Stimulated activated naive CD4-positive, alpha-beta T cell treated with Interleukin-2 at 50 U/mL for 16 hours (primary cell): ENCODE results near the gene EXOSC5.
"Not testable (repeated sequence)": the region's sequence is repeated elsewhere in the genome, so short reads cannot be mapped to it uniquely, and the experiment has no call there.

Experiments used
- DNase-seq: peaks from one replicate; lab custom pipeline; 2025; lab: John Stamatoyannopoulos, UW

Gene EXOSC5

DNA sequence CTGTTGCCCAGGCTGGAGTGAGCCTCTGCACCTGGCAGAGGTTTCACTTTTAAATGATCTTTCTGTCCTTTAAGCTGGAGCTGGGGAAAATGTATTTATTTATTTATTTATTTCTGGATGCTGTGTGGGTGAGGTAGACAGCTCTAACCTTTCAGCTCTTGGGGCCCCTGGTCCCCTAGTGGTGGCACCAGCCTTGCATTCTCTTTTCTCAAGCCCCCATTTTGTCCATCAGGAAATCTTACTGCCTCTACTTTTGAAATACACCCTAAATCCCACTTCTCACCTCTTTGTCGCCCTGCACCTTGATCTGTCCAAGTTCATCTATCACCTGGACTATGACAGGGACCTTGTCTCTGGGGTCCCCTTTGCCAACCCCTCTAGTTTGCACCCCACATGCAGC, 31.1 kb downstream of the EXOSC5 start:
- DNase-seq, result no peak

DNA sequence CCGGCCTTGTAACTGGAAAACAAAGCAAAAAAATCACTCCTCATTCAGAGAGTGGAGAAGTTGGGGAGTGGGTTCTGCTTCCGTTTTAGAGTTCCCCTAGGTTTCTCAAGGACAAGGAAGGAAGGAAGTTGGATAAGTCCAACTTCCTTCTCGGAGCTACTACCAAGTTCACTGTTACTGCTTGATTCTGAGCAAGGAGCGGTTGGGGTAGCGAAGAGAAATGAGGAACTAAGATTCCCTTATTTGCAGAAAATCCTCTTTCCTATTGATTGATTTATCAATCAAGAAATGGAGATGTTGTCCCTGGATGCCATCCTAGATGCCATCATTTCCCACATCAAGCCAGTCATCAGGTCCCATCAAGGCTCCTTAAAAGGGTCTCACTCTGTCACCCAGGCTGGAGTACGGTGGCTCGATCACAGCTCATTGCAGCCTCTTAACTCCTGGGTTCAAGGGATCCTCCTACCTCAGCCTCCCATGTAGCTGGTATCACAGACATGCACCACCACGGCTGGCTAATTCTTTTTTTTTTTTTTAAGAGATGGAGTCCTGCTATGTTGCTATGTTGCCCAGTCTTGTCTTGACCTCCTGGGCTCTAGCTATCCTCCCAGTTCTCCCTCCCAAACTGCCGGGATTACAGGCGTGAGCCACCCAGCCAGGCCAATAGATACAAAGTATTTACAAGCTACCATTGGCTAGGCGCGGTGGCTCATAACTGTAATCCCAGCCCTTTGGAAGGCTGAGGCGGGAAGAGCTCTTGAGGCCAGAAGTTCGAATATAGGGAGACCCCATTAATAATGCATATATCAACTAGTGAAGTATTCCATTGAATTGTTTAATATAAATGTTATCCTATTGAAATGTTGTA, 32.4 kb downstream of the EXOSC5 start:
- DNase-seq, result no peak

DNA sequence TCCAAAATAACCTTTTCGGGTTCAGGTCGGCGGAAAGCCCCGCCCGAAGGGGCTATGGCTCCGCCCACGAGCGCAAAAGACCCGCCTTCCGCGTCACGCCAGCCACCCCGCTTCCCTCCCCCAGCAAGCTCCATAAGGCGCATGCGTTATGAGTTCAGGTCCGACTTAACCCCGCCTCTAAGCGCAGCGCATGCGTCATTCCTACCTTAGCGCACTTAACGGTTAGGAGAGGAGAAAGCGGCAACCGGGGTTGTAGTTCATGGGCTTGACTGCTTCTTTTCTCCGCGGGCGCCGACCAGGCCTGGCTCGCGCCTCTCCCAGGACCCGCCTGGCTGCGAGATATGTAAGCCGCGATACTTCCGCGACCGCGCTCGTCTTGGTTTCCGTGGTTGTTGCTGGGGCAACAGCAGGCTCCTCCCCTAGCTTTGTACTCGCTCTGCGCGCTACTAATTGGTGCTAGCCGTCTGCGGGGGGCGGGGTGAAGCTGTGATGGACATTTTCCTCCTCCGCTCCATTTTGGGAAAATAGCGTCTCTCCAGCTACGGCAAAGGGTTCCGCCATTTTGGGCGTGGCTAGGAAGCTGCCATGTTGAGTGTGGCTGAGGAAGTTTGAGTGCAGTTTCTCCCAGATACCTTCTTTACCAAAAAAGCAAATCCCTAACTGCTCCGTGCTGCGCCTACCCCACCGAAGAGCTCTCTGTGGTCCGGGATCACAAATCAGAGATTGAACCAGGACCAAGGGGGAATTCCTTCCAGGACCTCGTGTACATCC, 33.2 kb downstream of the EXOSC5 start, which contains the start of gene B9D2:
B9D2 (minus strand) TSS at position 397 of the 771 bp plus-strand sequence. CDS start 630 bp downstream, outside the sequence.
- peak; percentile 98 for DNase-seq

DNA sequence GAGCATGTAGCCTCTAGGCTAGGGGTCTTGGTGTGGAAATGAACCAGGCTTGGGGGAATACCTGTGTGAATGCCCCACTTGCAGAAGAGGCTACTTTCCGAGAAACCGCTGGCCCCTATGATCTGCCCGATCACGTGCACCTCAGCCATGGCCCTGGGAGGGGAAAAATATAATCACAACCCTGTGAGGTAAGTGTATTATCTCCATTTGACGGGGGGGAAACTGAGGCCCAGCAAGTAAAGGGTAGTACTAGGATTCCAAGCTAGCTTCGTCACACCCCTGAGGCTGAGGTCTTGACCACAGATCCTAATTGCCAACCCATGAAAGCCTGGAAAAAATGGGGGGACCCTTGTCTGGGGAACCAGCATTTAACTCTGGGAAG, 33.8 kb downstream of the EXOSC5 start:
- DNase-seq, result no peak

DNA sequence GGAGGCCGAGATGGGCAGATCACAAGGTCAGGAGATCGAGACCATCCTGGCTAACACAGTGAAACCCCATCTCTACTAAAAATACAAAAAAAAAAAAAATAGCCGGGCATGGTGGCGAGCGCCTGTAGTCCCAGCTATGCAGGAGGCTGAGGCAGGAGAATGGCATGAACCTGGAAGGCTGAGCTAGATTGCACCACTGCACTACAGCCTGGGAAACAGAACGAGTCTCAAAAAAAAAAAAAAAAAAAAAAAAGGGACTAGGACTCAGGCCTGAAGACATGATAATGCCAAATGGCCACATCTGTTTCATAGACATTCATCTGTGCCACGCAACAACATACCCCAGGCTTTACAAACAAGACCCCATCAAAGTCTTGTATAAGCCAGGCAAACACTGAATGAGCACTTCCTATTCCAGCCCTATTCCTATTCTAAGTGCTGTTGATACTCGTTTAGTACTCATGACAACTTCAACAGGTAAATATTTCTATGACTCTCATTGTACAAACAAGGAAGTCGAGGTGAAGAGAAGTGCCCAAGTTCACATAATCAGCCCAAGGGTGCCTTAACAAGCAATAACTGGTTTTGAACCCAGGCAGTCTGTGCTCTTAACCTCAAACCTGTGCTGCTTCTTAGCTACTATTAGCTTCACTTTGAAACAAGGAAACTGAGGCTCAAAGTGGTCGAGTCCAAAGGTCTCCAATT, 34.9 kb downstream of the EXOSC5 start:
- no peak for DNase-seq

DNA sequence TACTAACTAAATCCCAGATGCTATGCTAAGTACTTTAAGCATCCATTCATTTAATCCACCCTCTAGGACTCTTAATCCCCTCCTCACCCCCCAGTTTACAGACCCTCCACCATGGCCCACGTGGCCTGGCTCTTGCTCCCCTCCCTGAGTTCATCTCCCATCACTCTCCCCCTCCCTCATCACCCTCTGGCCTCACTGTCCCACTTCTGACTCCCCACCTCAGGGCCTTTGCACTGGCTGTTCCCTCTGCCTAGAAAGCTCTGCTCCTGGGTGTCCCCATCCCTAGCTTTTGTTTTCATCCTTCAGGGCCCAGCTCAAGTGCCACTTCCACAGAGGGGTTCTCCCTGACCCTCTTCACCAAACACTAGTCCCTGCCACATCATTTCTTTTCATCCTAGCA, 37.4 kb downstream of the EXOSC5 start:
- no peak for DNase-seq

DNA sequence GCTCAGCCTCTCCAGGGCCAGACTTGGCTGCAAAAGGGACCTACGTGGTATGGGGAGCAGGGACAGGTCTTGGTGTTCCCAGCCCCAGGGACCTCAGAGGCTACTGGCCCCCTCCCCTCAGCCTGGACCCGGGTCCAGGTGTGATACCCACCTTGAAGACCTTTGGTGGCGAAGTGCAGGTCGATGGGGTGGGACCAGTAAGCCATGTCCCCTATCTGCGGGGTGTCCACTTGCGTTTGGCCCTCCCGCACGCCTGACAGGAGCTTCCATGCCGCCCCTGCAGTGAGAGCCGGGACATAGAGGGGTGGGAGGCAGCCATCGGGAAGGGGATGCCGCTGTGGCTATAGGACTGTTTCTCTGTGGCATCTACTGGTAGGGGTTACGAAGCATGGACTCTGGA, 39.4 kb downstream of the EXOSC5 start:
- DNase-seq, result no peak

DNA sequence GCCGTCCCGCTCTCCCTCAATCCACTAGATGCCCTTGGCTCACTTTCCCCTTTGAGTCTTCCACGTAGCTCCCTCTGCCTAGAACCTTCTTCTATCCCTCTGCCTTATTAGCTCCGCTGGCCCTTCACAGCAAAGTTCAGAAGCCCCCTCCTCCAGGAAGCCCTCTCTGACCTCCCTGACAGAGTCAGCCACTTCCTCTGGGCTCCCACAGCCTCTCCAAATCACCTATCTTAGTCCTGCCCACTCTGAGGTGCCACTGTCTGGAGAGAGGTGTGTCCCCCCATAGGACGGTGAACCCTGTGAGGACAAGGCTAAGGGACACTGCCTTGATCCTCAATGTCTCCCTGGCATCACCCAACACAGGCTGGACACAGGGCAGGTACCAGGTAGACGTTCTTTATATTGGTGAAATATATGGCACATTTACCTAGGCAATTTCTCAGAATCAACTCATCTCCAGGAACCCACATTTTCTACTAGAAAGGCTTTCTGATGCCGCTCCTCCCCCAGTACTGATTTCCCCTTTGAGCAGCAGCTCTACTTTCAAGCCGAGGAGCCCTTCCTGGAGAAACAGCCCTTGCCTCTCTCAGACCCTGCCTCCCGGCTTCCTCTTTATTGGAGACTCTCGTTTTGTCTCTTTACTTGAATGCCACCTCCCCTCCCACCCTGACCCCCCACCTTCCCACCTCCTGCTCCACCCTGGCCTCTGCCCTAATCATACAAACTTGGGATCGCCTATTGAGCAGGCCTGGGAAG, 40.0 kb downstream of the EXOSC5 start:
- DNase-seq, result peak; percentile 26

DNA sequence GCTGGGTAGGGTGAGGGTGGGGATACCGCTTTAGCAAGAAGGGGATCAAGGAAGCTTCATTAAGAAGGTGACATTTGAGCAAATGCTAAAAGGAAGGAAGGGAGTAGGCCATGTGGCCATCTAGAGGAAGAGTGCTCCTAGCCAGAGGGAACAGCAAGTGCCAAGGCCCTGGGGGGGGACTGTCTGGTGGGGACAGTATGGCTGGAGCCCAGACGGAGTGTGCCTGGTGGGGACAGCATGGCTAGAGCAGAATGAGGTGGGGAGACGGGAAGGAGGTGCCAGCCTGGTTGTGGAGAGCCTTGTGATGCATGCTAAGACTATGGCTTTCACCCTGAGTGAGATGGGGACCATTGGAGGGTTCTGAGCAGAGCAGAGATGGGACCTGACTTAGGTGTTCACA, 41.4 kb downstream of the EXOSC5 start:
- no peak for DNase-seq

DNA sequence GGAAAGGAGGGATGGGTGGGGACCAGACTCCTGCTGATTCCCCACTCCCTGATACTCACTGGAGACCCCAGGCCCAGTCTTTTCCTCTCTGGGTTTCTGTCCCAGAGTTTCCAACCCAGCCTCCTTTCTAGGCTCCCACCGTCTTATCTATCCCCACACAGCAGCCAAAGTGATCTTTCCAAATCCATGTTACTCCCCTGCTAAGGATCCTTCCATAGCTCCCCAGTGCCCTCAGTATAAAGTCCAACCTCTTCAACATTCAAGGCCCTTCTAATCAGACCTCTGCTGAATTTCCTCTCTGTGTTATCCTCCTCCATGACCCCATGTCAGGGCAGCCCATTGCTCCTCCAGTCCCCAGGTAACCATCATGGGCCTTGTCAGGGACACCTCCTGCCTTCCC, 42.1 kb downstream of the EXOSC5 start:
- no peak for DNase-seq

DNA sequence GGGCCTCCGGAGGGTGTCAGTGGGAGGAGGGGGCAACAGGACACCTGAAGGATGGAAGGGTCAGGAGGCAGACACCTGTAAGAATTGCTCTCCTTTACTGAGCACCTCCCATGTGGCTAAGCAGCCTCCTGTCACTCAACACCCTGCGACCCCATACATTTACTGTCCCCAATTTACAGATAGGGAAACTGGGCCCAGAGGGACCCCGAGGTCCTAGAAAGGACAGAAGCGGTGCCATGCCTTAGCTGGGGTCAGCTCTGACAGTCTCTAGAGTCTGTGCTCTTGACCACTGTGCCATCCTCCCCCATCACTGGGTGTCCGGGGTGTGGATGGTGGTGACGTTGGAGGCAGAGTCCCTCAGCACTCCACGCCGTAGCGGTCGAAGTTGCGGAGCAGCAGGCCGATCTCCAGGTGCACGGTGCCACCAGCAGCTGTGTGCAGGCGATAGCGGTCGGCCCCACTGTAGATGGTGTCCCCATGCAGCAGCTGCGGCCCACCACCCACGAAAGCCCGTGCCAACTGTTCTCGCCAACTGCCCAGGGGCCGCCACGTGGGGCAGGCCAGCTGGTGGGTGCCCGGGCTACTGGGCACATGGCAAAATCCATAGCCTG, 42.7 kb downstream of the EXOSC5 start:
- no peak for DNase-seq

DNA sequence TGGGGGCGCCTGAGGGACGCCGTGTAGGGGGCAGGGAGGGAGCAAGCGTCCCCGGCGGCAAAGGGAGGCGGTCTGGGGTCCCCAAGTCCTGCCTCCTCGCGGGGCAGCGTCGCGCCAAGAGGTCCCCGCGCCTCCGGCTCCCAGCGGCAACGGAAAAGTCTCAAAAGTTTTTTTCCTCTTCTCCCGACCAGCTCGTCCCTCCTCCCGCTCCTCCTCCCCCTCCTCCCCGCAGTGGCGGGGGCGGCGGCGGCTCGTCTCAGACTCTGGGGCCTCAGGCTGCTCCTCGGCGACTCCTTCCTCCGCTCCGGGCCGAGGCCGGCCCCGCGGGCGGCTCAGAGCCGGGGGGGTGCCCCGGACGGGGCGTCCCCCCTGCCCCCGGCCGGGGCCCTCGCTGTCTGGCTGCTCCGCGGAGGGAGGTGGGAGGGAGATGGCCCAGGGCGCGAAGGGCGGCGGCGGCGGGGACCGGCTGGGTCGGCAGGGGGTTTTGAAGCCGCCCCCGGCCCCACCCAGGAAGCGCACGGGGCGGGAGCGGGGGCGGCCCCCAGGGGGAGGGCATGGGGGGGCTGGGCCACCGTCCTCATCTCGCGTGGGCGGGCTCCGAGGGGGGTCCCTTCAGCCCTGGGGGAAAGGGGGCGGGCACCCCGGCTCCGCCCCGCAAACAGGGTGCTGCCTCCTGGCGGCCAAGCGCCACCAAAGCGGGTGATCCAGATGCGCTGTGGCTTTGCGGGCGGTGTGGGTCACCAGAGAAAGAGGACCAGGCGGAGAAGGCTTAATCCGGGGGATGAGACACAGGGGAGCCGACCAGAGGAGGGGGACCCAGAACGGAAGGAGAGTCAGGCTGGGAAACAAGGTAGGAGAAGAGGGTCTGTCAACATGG, 43.5 kb downstream of the EXOSC5 start, which contains the start of gene TGFB1:
TGFB1 (minus strand) TSS at position 457 of the 877 bp plus-strand sequence. CDS start 878 bp downstream, outside the sequence.
- DNase-seq, result peak; percentile 91

DNA sequence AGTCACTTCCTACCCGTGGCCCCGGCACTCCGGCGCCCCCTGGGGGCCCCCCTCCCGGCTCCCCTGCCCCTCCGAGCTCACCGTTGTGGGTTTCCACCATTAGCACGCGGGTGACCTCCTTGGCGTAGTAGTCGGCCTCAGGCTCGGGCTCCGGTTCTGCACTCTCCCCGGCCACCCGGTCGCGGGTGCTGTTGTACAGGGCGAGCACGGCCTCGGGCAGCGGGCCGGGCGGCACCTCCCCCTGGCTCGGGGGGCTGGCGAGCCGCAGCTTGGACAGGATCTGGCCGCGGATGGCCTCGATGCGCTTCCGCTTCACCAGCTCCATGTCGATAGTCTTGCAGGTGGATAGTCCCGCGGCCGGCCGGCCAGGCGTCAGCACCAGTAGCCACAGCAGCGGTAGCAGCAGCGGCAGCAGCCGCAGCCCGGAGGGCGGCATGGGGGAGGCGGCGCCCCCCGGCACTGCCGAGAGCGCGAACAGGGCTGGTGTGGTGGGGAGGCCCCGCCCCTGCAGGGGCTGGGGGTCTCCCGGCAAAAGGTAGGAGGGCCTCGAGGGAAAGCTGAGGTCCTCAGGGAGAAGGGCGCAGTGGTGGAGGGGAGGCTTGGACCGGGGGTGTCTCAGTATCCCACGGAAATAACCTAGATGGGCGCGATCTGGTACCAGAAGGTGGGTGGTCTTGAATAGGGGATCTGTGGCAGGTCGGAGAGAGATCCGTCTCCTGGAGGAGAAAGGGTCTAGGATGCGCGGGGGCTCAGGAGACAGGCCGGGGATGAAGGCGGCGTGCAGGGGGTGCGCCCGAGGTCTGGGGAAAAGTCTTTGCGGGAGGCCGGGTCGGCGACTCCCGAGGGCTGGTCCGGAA, 44.3 kb downstream of the EXOSC5 start:
- peak; percentile 65 for DNase-seq

DNA sequence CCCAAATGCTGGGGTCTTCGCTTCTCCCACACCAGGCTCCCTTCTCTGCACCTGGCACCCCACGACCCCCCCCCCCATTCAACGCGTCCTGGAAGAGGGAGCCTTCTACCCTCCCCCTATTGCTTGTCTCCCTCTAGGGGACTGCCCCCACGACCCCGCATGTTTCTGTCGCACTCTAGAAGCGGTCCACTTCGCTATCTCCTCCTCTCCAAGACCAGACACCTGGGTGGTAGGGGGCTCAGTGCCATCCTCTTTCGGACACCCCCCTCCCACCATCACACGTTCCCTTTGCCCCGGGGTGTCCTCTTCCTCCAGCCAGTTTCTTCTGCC, 44.9 kb downstream of the EXOSC5 start:
- no peak for DNase-seq

DNA sequence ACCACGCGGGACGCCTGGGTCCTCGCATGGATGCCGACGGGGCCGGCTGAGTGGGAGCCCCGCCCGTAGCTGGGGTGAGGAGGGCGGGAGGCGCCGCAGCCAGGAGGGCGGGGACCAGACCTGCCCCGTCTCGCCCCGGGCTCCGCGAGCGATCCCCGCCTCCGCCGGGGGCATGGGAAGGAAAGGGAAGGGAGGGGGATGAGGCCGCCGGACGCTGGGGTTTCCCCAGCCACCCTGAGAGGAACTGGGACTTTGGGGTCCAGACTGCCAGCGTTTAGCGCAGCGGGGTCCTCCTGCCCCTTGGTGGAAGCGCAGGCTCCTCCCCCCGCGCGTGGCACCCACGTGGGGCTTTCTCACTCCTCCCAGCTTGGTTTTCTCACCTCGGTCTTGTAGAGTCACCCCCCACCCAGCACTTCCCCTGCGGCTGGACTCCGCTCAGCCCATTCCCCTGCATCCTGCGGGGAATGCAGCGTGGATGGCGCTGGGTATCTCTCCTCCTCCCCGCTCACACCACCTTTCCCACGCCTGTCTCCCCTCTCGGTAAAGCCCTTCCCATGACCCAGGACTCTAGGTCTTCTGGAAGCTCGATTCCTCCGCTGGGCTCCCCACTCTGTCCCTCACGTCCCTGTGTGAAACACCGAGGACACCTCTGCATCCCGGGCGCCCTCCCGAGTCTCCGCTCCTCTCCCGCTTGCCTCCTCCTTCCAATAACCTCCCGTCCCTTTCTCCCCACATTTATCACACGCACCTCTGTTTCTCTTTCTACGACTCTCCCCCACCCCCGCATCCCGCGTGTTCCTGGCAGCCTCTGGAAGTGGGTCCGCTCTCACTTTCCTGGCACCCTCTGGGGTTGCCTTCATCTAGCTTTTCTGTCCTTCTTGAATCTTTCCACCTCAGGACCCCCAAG, 45.6 kb downstream of the EXOSC5 start:
- DNase-seq, result peak; percentile 86

DNA sequence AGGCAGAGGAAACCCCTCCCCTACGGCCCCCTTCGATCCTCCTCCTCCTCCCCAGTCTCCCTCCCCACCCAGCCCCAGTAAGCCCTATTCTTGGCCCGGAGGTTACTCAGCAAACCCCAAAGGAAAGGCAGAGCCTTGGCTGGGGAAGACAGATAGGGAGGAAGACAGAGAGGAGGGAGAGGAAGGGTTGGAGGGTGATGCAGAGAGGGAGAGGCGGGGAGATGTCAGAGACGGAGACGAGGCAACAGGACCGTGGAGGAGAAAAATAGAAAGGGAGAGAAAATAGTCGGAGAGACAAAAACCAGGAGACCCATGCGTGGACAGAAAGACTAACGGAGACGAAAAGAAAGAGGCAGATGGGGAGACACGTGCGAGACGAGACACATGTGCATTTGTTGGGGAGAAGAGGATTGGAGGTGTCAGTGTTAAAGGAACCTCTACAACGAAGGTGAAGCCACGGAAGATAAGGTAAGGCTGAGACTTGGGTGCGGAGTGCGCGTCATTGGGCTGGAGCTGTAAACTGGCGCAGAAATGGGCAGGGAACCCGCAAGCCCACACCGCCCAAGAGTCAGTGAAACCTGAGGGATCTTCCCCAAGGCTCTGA, 46.3 kb downstream of the EXOSC5 start:
- no peak for DNase-seq

DNA sequence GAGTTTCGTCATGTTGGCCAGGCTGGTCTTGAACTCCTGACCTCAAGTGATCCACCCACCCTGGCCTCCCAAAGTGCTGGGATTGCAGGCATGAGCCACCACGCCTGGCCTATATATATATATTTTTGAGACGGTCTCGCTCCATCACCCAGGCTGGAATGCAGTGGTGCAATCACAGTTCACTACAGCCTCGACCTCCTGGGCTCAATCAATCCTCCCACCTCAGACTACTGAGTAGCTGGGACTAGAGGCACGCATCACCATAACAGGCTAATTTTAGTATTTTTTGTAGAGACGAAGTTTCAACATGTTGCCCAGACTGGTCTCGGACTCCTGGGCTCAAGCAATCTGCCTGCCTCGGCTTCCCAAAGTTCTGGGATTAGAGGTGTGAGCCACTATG, 50.2 kb downstream of the EXOSC5 start:
- not testable (repeated sequence) for DNase-seq

DNA sequence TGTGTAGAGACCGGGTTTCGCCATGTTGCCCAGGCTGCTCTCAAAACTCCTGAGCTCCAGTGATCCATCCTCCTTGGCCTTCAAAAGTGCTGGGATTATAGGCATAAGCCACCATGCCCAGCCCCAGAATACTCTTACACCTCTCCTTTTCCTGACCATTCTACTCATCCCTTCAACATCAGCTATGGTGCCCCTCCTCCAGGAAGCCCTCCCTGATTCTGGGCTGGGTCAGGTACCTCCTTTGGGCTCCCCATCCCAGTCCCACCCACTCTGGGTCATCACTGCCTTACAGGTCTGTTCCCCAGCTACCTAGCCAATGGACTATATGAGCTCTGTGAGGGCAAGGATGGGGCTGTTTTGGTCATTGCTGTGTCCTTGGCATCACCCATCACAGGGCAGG, 53.0 kb downstream of the EXOSC5 start:
- DNase-seq, result no peak
